ENCODE measurements around the gene PCNT. TPM values are rescaled to one million over a fixed set of nuclear protein-coding genes. Genes with fewer than 3 reads are reported as not detected.

PCNT gene
- total and polyA plus RNA-seq, 9 of the 15 experiments (the other 6 are each of a cell fraction or from before 2014, with no cell fraction given), result 9.1 to 53.5 (median 31.3) TPM

GRCh38 chr21:46324390-46325072 lies 575 bp downstream of the PCNT start (continued):
- TF ChIP-seq MITF (IDR thresholded peaks at IDR 0.05) (no peak), KDM4B (IDR thresholded peaks at IDR 0.05; ENCODE audit: borderline replicate concordance in 2 of 2, low read depth in 1 of 2) (no peak), ZMIZ1 (IDR thresholded peaks at IDR 0.05; ENCODE audit: low read depth in 2 of 2, low read length in 2 of 2) (no peak), ZBTB1 (CRISPR knock-in tag; IDR thresholded peaks at IDR 0.05; ENCODE audit: borderline replicate concordance, low read depth) (no peak), STAT5A (IDR thresholded peaks at IDR 0.05; ENCODE audit: borderline replicate concordance, low read length) (no peak), ZNF445 (CRISPR knock-in tag; IDR thresholded peaks at IDR 0.05; ENCODE audit: low read depth) (no peak), E2F5 (CRISPR knock-in tag; IDR thresholded peaks at IDR 0.05) (no peak), MAX (CRISPR knock-in tag; IDR thresholded peaks at IDR 0.05) (no peak), IRF9 (tag; IDR thresholded peaks at IDR 0.05) (no peak), CSDE1 (IDR thresholded peaks at IDR 0.05) (no peak), HIVEP1 (CRISPR knock-in tag; IDR thresholded peaks at IDR 0.05) (no peak), NR3C1 (CRISPR knock-in tag; IDR thresholded peaks at IDR 0.05) (no peak), NCOA4 (IDR thresholded peaks at IDR 0.05; ENCODE audit: partially characterized antibody) (no peak), ETV1 (tag; conservative IDR thresholded peaks at IDR 0.05; ENCODE audit: low read depth) (no peak), NFE2 (IDR thresholded peaks at IDR 0.05; ENCODE audit: low read depth) (no peak), SRSF3 (IDR thresholded peaks at IDR 0.05; ENCODE audit: insufficient read depth, low read length) (no peak), FOXA1 (IDR thresholded peaks at IDR 0.05; ENCODE audit: borderline replicate concordance) (no peak), ZC3H8 (IDR thresholded peaks at IDR 0.05) (no peak), FOS (IDR thresholded peaks at IDR 0.05; ENCODE audit: extremely low read depth, insufficient read length) (peak; percentile 12), XRCC5 (IDR thresholded peaks at IDR 0.05; ENCODE audit: low read depth, low read length) (no peak; the same call in 1 of the 2 replicates), ZNF274 (IDR thresholded peaks at IDR 0.05; ENCODE audit: borderline replicate concordance, low read depth, low read length) (no peak), ILK (tag; IDR thresholded peaks at IDR 0.05; ENCODE audit: borderline replicate concordance, low read depth) (no peak)
